ENCODE results near the gene RAB8B.

GRCh38 chr15:63292241-63292640, 102.8 kb downstream of the RAB8B start:
- TF ChIP-seq POLR2AphosphoS5 (IDR thresholded peaks at IDR 0.05; ENCODE audit: borderline replicate concordance, low read depth, low read length) (no peak), EZH2 (IDR thresholded peaks at IDR 0.05) (no peak)

Measured in SK-N-MC (cell line).